Hepatocyte (in vitro differentiated cells): ENCODE data around the gene CYB561. TPM values are rescaled to one million over a fixed set of nuclear protein-coding genes. Genes with fewer than 3 reads are reported as not detected.

Source experiments
- DNase-seq: peaks from one replicate; pipeline ENCODE4 v3.0.0-alpha.2; 2016; ENCODE audit warnings: low spot score
- H2AFZ ChIP-seq: fragments of 200-600 bp; sonication (generic); 2 replicates; pipeline ENCODE4 v1.6.0; 2016; ENCODE audit warnings: antibody characterized with exemption, mild to moderate bottlenecking
- H3K27ac ChIP-seq: fragments of 200-600 bp; sonication (generic); 2 replicates; pipeline ENCODE4 v1.5.1; 2016; ENCODE audit warnings: mild to moderate bottlenecking
- H3K27me3 ChIP-seq: fragments of 200-600 bp; sonication (generic); 2 replicates; pipeline ENCODE4 v1.6.1; 2016
- H3K36me3 ChIP-seq: fragments of 200-600 bp; sonication (generic); replicated peaks from 2 replicates; pipeline ENCODE4 v1.5.1; 2016; ENCODE audit warnings: low read depth; ENCODE audit not compliant: insufficient read depth
- H3K4me1 ChIP-seq: fragments of 200-600 bp; sonication (generic); 2 replicates; pipeline ENCODE4 v1.5.1; 2016; ENCODE audit warnings: mild to moderate bottlenecking, moderate library complexity; ENCODE audit not compliant: insufficient read depth
- H3K4me2 ChIP-seq: fragments of 200-600 bp; sonication (generic); 2 replicates; pipeline ENCODE4 v1.6.0; 2016
- H3K4me3 ChIP-seq: fragments of 200-600 bp; sonication (generic); 2 replicates; pipeline ENCODE4 v1.5.1; 2016; ENCODE audit warnings: mild to moderate bottlenecking
- H3K79me2 ChIP-seq: fragments of 200-600 bp; sonication (generic); 2 replicates; pipeline ENCODE4 v1.6.0; 2017; ENCODE audit warnings: mild to moderate bottlenecking
- H3K9me2 ChIP-seq: fragments of 200-600 bp; sonication (generic); replicated peaks from 2 replicates; pipeline ENCODE4 v1.6.0; 2017; ENCODE audit warnings: mild to moderate bottlenecking; ENCODE audit not compliant: insufficient read depth
- H3K9me3 ChIP-seq: fragments of 200-600 bp; sonication (generic); 2 replicates; pipeline ENCODE4 v1.5.1; 2016; ENCODE audit warnings: low read depth, mild to moderate bottlenecking
- H4K20me1 ChIP-seq: fragments of 200-600 bp; sonication (generic); 2 replicates; pipeline ENCODE4 v1.6.0; 2016; ENCODE audit warnings: mild to moderate bottlenecking; ENCODE audit not compliant: insufficient read depth, poor library complexity, severe bottlenecking
- CTCF ChIP-seq: fragments of 200-600 bp; sonication (generic); IDR thresholded peaks from 2 replicates; pipeline ENCODE4 v1.5.1; 2016; ENCODE audit warnings: antibody characterized with exemption, mild to moderate bottlenecking; ENCODE audit not compliant: poor library complexity
- EZH2 ChIP-seq: fragments of 200-600 bp; sonication (generic); IDR thresholded peaks from 2 replicates; pipeline ENCODE4 v1.6.1; 2016; ENCODE audit warnings: antibody characterized with exemption, mild to moderate bottlenecking, borderline replicate concordance
- EZH2phosphoT487 ChIP-seq: fragments of 200-600 bp; sonication (generic); IDR thresholded peaks from one replicate; pipeline ENCODE4 v1.6.1; 2018; ENCODE audit warnings: antibody characterized with exemption, mild to moderate bottlenecking, low read depth, moderate library complexity; ENCODE audit not compliant: unreplicated experiment, severe bottlenecking
- WGBS: methylation state at CpG from one replicate; pipeline ENCODE4 v1.1.6; 2016; ENCODE audit warnings: low lambda C conversion rate; ENCODE audit errors: missing lambda C conversion rate; 5-methylcytosine and 5-hydroxymethylcytosine counted together
- polyA plus RNA-seq: library from polyadenylated mRNA; unstranded; fragments of >200 nt; fragmentation: Nextera tagmentation; extraction: Ambion mirVana; gene quantifications from 2 replicates; pipeline ENCODE4 v1.2.1, GENCODE V29; 2016
- total RNA-seq: library from RNA; depleted of rRNA; stranded (reverse); fragments of >200 nt; gene quantifications from 2 replicates; pipeline ENCODE4 v1.2.3, GENCODE V29; 2014

The CYB561 gene
- total and polyA plus RNA-seq, 2 experiments from 2014 or later = 12.9 to 20.2 TPM

GRCh38 chr17:63444457-63444856, 1.6 kb downstream of the CYB561 start:
- Histone ChIP-seq H3K79me2 (peaks cover 10% of the 10 kb centered on the region), H3K4me1 (peaks cover 21% of the 10 kb centered on the region), H3K9me2 (no peaks in the 10 kb centered on the region), H3K9me3 (no peaks in the 10 kb centered on the region), H4K20me1 (no peaks in the 10 kb centered on the region), H2AFZ (no peak overlapping the region), H3K4me2 (no peak overlapping the region), H3K27me3 (no peaks in the 10 kb centered on the region), H3K4me3 (no peak overlapping the region), H3K27ac (no peak overlapping the region), H3K36me3 (no peaks in the 10 kb centered on the region)
- TF ChIP-seq EZH2 (no peak), EZH2phosphoT487 (no peak), CTCF (no peak)
- DNase-seq = no peak
- 90% methylated on average over 3 of the region's 3 CpGs for WGBS

- no peak for DNase-seq
- peaks cover 10% of the 10 kb centered on the region for H3K79me2 ChIP-seq
Measured at GRCh38 chr17:63443053-63443452, 3.1 kb downstream of the CYB561 start.

GRCh38 chr17:63442549-63443035, 3.5 kb downstream of the CYB561 start:
- no peak overlapping the region for H3K4me3 ChIP-seq
- no peaks in the 10 kb centered on the region for H3K36me3 ChIP-seq
- no peaks in the 10 kb centered on the region for H3K27me3 ChIP-seq
- H3K79me2 ChIP-seq = peaks cover 10% of the 10 kb centered on the region
- H3K9me3 ChIP-seq = no peaks in the 10 kb centered on the region
- no peak overlapping the region for H2AFZ ChIP-seq
- no peak for DNase-seq
- no peaks in the 10 kb centered on the region for H3K9me2 ChIP-seq
- WGBS = 86% methylated on average over 11 of the region's 11 CpGs
- H3K4me1 ChIP-seq = peaks cover 20% of the 10 kb centered on the region
- H3K4me2 ChIP-seq = no peak overlapping the region
- no peak for TF ChIP-seq EZH2
- no peak for TF ChIP-seq EZH2phosphoT487
- TF ChIP-seq CTCF = no peak
- H4K20me1 ChIP-seq = no peaks in the 10 kb centered on the region
- no peak overlapping the region for H3K27ac ChIP-seq

More at GRCh38 chr17:63443053-63443452, 3.1 kb downstream of the CYB561 start:
- Histone ChIP-seq H4K20me1 (no peaks in the 10 kb centered on the region), H3K4me3 (no peak overlapping the region), H3K27me3 (no peaks in the 10 kb centered on the region), H3K9me3 (no peaks in the 10 kb centered on the region), H3K4me1 (peaks cover 21% of the 10 kb centered on the region), H3K4me2 (no peak overlapping the region), H3K27ac (no peak overlapping the region), H3K9me2 (no peaks in the 10 kb centered on the region), H3K36me3 (no peaks in the 10 kb centered on the region), H2AFZ (no peak overlapping the region)
- WGBS = 91% methylated on average over 6 of the region's 6 CpGs
- no peak for TF ChIP-seq EZH2
- TF ChIP-seq EZH2phosphoT487 = no peak
- no peak for TF ChIP-seq CTCF

DNA sequence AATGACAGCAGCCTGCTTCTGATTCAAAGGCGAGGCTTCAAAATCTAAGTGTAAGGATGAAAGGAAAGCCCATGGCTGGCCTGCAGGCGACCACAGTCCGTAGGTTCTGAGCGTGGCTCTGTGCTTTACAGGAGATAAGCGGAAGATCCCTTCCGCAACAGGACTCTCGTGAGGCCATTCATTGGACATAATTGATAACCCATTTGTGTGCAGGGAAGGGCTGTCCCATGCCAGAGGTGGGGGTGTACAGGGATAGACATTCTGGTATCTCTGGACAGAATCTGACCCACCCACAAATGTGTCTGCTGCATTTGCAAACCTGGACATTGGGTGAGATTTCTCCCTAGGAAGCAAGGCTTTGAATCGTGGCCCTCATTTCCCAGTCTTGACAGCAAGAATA, 4.0 kb downstream of the CYB561 start:
- Histone ChIP-seq H3K27me3 (no peaks in the 10 kb centered on the region), H3K4me2 (no peak overlapping the region), H3K79me2 (peaks cover 10% of the 10 kb centered on the region), H3K4me1 (peaks cover 15% of the 10 kb centered on the region), H3K9me3 (no peaks in the 10 kb centered on the region), H4K20me1 (no peaks in the 10 kb centered on the region), H3K36me3 (no peaks in the 10 kb centered on the region), H2AFZ (no peak overlapping the region), H3K9me2 (no peaks in the 10 kb centered on the region), H3K4me3 (no peak overlapping the region), H3K27ac (no peak overlapping the region)
- no peak for DNase-seq
- 86% methylated on average over 8 of the region's 8 CpGs for WGBS
- TF ChIP-seq EZH2phosphoT487 (no peak), CTCF (no peak), EZH2 (no peak)
